B cell (primary cell): Measurements from ENCODE around the gene OR2AT4.

Experiments
- CTCF ChIP-seq: fragments of 200-600 bp; IDR thresholded peaks from one replicate; pipeline ENCODE4 v1.8.0; 2022; ENCODE audit warnings: antibody characterized with exemption, mild to moderate bottlenecking
- EZH2 ChIP-seq: IDR thresholded peaks from 2 replicates; pipeline ENCODE4 v1.6.1; 2012; ENCODE audit warnings: borderline replicate concordance, low read depth, mild to moderate bottlenecking, moderate library complexity, low read length; ENCODE audit not compliant: insufficient read depth, poor library complexity, severe bottlenecking

DNA sequence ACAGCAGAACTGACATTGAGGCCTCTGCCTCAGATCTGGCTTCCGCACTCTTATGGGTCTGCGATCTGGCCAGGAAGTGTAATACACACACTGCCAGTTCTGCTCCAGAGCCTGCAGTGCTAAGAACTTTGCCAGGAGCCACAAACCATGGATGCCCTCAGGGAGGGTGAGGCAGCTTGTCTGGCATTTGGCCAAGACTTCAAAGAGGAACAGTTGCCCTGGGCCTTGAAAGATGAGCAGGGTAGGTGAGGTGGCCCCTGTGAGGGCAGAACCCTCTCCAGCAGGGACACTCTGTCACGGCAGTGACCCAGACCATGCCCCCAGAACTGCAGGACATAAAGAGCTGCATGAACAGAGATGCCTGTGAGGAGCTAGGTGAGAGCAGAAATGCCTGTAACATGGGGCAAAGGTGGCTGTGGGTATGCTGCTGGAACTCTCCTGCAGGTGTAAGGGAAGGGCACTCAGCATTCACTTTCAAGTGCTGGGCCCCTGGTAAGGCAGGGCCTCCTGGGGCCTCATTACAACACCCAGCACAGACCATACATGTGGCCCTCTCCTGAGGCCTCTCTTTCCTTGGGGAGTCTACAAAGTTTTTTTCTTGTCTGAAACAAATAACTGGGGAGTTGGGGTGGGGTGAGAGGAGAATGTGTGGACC, 60.6 kb downstream of the OR2AT4 start:
- TF ChIP-seq CTCF, result no peak
- no peak for TF ChIP-seq EZH2
